ENCODE measurements around the gene ITFG2. TPM values are rescaled to one million over a fixed set of nuclear protein-coding genes. Genes with fewer than 3 reads are reported as not detected.

ITFG2 gene
- total RNA-seq, 4 donors from 2014 or later = 13.9 to 36.1 (median 27.5) TPM

GRCh38 chr12:2805143-2805520, 7.3 kb upstream of the ITFG2 start:
- no peak for DNase-seq (ENCODE audit: low spot score in 2 of 2)
- TF ChIP-seq POLR2A (IDR thresholded peaks at IDR 0.05) = no peak
- no peak for TF ChIP-seq CTCF (IDR thresholded peaks at IDR 0.05)
- no peak overlapping the region for H3K4me3 ChIP-seq (ENCODE audit: low read depth, poor library complexity, severe bottlenecking)
- WGBS, 2 donors = 45 to 46% methylated on average over 2 of the region's 2 CpGs
- intact Hi-C loops (cut with DNase I; ENCODE audit: low total_unique reads) = no loop called here

- H3K4me3 ChIP-seq (ENCODE audit: low read depth, poor library complexity, severe bottlenecking) = no peak overlapping the region
- intact Hi-C loops (cut with DNase I; ENCODE audit: low total_unique reads) = no loop called here
- 92 to 93% methylated on average over 6 of the region's 6 CpGs for WGBS, 2 donors
- TF ChIP-seq CTCF (IDR thresholded peaks at IDR 0.05) (no peak), POLR2A (IDR thresholded peaks at IDR 0.05) (no peak)
- no peak for DNase-seq (ENCODE audit: low spot score in 2 of 2)
Measured at GRCh38 chr12:2806700-2807099, 5.8 kb upstream of the ITFG2 start.

- no peak for TF ChIP-seq CTCF (IDR thresholded peaks at IDR 0.05)
- TF ChIP-seq POLR2A (IDR thresholded peaks at IDR 0.05) = no peak
- no peak overlapping the region for H3K4me3 ChIP-seq (ENCODE audit: low read depth, poor library complexity, severe bottlenecking)
- 55 to 62% methylated on average over 5 of the region's 5 CpGs for WGBS, 2 donors
- DNase-seq (ENCODE audit: low spot score in 2 of 2) = no peak
- intact Hi-C loops (cut with DNase I; ENCODE audit: low total_unique reads) = loop anchor here (5.0 kb wide), 1 partner anchor 980 kb away; no protein-coding TSS in a partner anchor
Measured at GRCh38 chr12:2811801-2812200, 667 bp upstream of the ITFG2 start.

GRCh38 chr12:2813214-2814185, 1.0 kb downstream of the ITFG2 start:
- H3K4me3 ChIP-seq (ENCODE audit: low read depth, poor library complexity, severe bottlenecking) = peak overlapping the region; percentile 61
- TF ChIP-seq POLR2A (IDR thresholded peaks at IDR 0.05) = no peak
- TF ChIP-seq CTCF (IDR thresholded peaks at IDR 0.05) = no peak
- peak in 1 of 2 donors; percentile 34 for DNase-seq (ENCODE audit: low spot score in 2 of 2)
- intact Hi-C loops (cut with DNase I; ENCODE audit: low total_unique reads) = loop anchor here (5.0 kb wide), 1 partner anchor 981 kb away; no protein-coding TSS in a partner anchor
- 15% methylated on average over 10 of the region's 10 CpGs for WGBS, 2 donors

- DNase-seq (ENCODE audit: low spot score in 2 of 2) = no peak
- intact Hi-C loops (cut with DNase I; ENCODE audit: low total_unique reads) = no loop called here
- 92 to 96% methylated on average over 15 of the region's 15 CpGs for WGBS, 2 donors
Measured at GRCh38 chr12:2819810-2820209, 7.3 kb downstream of the ITFG2 start.

More at GRCh38 chr12:2819810-2820209, 7.3 kb downstream of the ITFG2 start:
- no peak overlapping the region for H3K4me3 ChIP-seq (ENCODE audit: low read depth, poor library complexity, severe bottlenecking)
- TF ChIP-seq POLR2A (IDR thresholded peaks at IDR 0.05) (no peak), CTCF (IDR thresholded peaks at IDR 0.05) (no peak)

Measured in lower leg skin (tissue), 4 donors.